ENCODE measurements around the gene C19orf33. TPM values are rescaled to one million over a fixed set of nuclear protein-coding genes. Genes with fewer than 3 reads are reported as not detected.

The C19orf33 gene
- total and polyA plus RNA-seq, 7 donors = 3.4 to 7.1 (median 3.7) TPM; not detected in 2

- peak overlapping the region; percentile 62 for H3K4me3 ChIP-seq
- H3K27me3 ChIP-seq (ENCODE audit: insufficient read depth in 3 of 3, low read length in 2 of 3) = peaks cover 0 to 22% (median 7%) of the 10 kb centered on the region in 3 donors
- peak; percentile 24 to 51 (median 33) for ATAC-seq
- WGBS, 3 donors = 10 to 21% (median 18%) methylated on average over 20 to 34 of the region's 34 CpGs
- H3K9me3 ChIP-seq = no peaks in the 10 kb centered on the region
- no peaks in the 10 kb centered on the region for H3K36me3 ChIP-seq (ENCODE audit: insufficient read depth in 1 of 2, low read depth in 1 of 2)
- DNase-seq = peak in 1 of 2 donors; percentile 51
- no peak overlapping the region for H3K27ac ChIP-seq
- intact Hi-C loops (cut with DNase I) = no loop called here
- peaks cover 8% of the 10 kb centered on the region for H3K4me1 ChIP-seq
- no peak for TF ChIP-seq CTCF (IDR thresholded peaks at IDR 0.05)
Measured at GRCh38 chr19:38263689-38264485, 40.2 kb upstream of the C19orf33 start.

- Histone ChIP-seq H3K4me1 (peaks cover 8% of the 10 kb centered on the region), H3K36me3 (ENCODE audit: insufficient read depth in 1 of 2, low read depth in 1 of 2) (no peaks in the 10 kb centered on the region), H3K9me3 (no peaks in the 10 kb centered on the region), H3K27ac (no peak within 1 kb of the TSS), H3K4me3 (peak within 1 kb of the TSS; percentile 62), H3K27me3 (ENCODE audit: insufficient read depth in 3 of 3, low read length in 2 of 3) (peaks cover 0 to 22% (median 7%) of the 10 kb centered on the region in 3 donors)
- no peak for TF ChIP-seq CTCF (IDR thresholded peaks at IDR 0.05)
- peak in 1 of 2 donors; percentile 55 for DNase-seq
- ATAC-seq = peak in 3 of 4 donors; percentile 15 to 45 (median 21)
- intact Hi-C loops (cut with DNase I) = no loop called here
- 15 to 16% (median 16%) methylated on average over 56 to 78 of the region's 78 CpGs for WGBS, 3 donors
Measured at GRCh38 chr19:38264486-38265212, 39.4 kb upstream of the C19orf33 start, which contains the start of gene SPINT2. Gene SPINT2 (plus strand): TSS chr19:38264573. CDS start chr19:38264893, 320 bp downstream.

GRCh38 chr19:38265213-38265861 lies 38.7 kb upstream of the C19orf33 start:
- Histone ChIP-seq H3K4me3 (peak overlapping the region; percentile 62), H3K27ac (no peak overlapping the region), H3K27me3 (ENCODE audit: insufficient read depth in 3 of 3, low read length in 2 of 3) (peaks cover 0 to 22% (median 7%) of the 10 kb centered on the region in 3 donors), H3K9me3 (no peaks in the 10 kb centered on the region), H3K4me1 (peaks cover 8% of the 10 kb centered on the region), H3K36me3 (ENCODE audit: insufficient read depth in 1 of 2, low read depth in 1 of 2) (no peaks in the 10 kb centered on the region)
- no peak for TF ChIP-seq CTCF (IDR thresholded peaks at IDR 0.05)
- DNase-seq (no peak), ATAC-seq (no peak)
- WGBS, 3 donors = 83 to 87% (median 84%) methylated on average over 14 of the region's 14 CpGs
- intact Hi-C loops (cut with DNase I) = no loop called here

GRCh38 chr19:38265921-38266429 lies 38.1 kb upstream of the C19orf33 start:
- no peak overlapping the region for H3K27ac ChIP-seq
- 68 to 76% (median 69%) methylated on average over 12 of the region's 12 CpGs for WGBS, 3 donors

More at GRCh38 chr19:38265921-38266429, 38.1 kb upstream of the C19orf33 start:
- Histone ChIP-seq H3K27me3 (ENCODE audit: insufficient read depth in 3 of 3, low read length in 2 of 3) (peaks cover 0 to 22% (median 7%) of the 10 kb centered on the region in 3 donors), H3K9me3 (no peaks in the 10 kb centered on the region), H3K4me3 (no peak overlapping the region), H3K4me1 (peaks cover 8% of the 10 kb centered on the region), H3K36me3 (ENCODE audit: insufficient read depth in 1 of 2, low read depth in 1 of 2) (no peaks in the 10 kb centered on the region)
- no peak for TF ChIP-seq CTCF (IDR thresholded peaks at IDR 0.05)
- no peak for ATAC-seq
- no peak for DNase-seq
- intact Hi-C loops (cut with DNase I) = no loop called here

Measured in psoas muscle (tissue), 8 donors.